ENCODE data around the gene CNTNAP5.

DNA sequence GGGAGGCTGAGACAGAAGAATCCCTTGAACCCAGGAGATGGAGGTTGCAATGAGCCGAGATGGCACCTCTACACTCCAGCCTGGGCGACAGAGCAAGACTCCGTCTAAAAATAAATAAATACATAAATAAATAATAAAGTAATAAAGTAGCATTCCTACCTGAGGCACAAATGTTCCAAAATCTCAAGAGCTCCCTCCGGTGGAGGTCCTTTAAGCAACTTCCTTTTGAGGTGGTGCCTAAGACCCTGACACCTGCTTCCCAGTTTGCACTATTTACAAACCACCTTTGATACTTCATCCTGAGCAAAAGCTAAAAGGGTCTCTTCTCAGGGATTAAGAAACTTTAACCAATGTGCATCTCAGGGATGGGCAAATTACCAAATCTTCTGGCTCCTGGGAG, 505.1 kb downstream of the CNTNAP5 start:
- TF ChIP-seq POLR2A (IDR thresholded peaks at IDR 0.05; ENCODE audit: low read depth, low read length) (no peak), RFX5 (IDR thresholded peaks at IDR 0.05; ENCODE audit: low read depth, low read length) (no peak), RAD21 (IDR thresholded peaks at IDR 0.05; ENCODE audit: low read length) (no peak)
- TF ChIP-seq, protein P1, sequence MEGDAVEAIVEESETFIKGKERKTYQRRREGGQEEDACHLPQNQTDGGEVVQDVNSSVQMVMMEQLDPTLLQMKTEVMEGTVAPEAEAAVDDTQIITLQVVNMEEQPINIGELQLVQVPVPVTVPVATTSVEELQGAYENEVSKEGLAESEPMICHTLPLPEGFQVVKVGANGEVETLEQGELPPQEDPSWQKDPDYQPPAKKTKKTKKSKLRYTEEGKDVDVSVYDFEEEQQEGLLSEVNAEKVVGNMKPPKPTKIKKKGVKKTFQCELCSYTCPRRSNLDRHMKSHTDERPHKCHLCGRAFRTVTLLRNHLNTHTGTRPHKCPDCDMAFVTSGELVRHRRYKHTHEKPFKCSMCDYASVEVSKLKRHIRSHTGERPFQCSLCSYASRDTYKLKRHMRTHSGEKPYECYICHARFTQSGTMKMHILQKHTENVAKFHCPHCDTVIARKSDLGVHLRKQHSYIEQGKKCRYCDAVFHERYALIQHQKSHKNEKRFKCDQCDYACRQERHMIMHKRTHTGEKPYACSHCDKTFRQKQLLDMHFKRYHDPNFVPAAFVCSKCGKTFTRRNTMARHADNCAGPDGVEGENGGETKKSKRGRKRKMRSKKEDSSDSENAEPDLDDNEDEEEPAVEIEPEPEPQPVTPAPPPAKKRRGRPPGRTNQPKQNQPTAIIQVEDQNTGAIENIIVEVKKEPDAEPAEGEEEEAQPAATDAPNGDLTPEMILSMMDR (conservative IDR thresholded peaks at IDR 0.05; ENCODE audit: low read depth, low read length) = no peak

Measured in IMR-90 (cell line).